Stimulated activated naive CD8-positive, alpha-beta T cell treated with anti-CD3 and anti-CD28 coated beads, Interleukin-15, Interleukin-2, amounts not matched to agents 100 ng/mL and 50 ng/mL, for 24 hours (primary cell): ENCODE data around the gene SGMS1.

Experiments used
- H3K27ac Mint-ChIP-seq: one replicate; pipeline ENCODE4 v1.8.0; 2021; ENCODE audit warnings: mild to moderate bottlenecking, mixed read lengths
- H3K27me3 Mint-ChIP-seq: one replicate; pipeline ENCODE4 v1.8.0; 2021; ENCODE audit warnings: mixed read lengths
- H3K36me3 Mint-ChIP-seq: one replicate; pipeline ENCODE4 v1.8.0; 2021; ENCODE audit warnings: low read depth, mixed read lengths
- H3K4me1 Mint-ChIP-seq: one replicate; pipeline ENCODE4 v1.8.0; 2021; ENCODE audit warnings: low read depth, mixed read lengths
- H3K4me3 Mint-ChIP-seq: one replicate; pipeline ENCODE4 v1.8.0; 2021; ENCODE audit warnings: mild to moderate bottlenecking, mixed read lengths
- H3K9me3 Mint-ChIP-seq: one replicate; pipeline ENCODE4 v1.8.0; 2021; ENCODE audit warnings: mixed read lengths

The SGMS1 gene

GRCh38 chr10:50416181-50416824, 207.5 kb downstream of the SGMS1 start:
- Mint-ChIP-seq H3K27me3 (no peaks in the 10 kb centered on the region), H3K4me3 (no peak overlapping the region), H3K27ac (no peak overlapping the region), H3K4me1 (peaks cover 44% of the 10 kb centered on the region), H3K36me3 (peaks cover 7% of the 10 kb centered on the region), H3K9me3 (no peaks in the 10 kb centered on the region)

- peaks cover 7% of the 10 kb centered on the region for H3K36me3 Mint-ChIP-seq
- peaks cover 43% of the 10 kb centered on the region for H3K4me1 Mint-ChIP-seq
- no peak overlapping the region for H3K4me3 Mint-ChIP-seq
- no peaks in the 10 kb centered on the region for H3K27me3 Mint-ChIP-seq
- no peak overlapping the region for H3K27ac Mint-ChIP-seq
- H3K9me3 Mint-ChIP-seq, result no peaks in the 10 kb centered on the region
Observed at GRCh38 chr10:50415292-50415691, 208.5 kb downstream of the SGMS1 start.

GRCh38 chr10:50410066-50410811, 213.5 kb downstream of the SGMS1 start:
- Mint-ChIP-seq H3K27ac (no peak overlapping the region), H3K4me1 (peaks cover 30% of the 10 kb centered on the region), H3K27me3 (no peaks in the 10 kb centered on the region), H3K36me3 (peaks cover 8% of the 10 kb centered on the region), H3K9me3 (no peaks in the 10 kb centered on the region), H3K4me3 (no peak overlapping the region)

GRCh38 chr10:50407076-50407801, 216.5 kb downstream of the SGMS1 start:
- Mint-ChIP-seq H3K36me3 (peaks cover 16% of the 10 kb centered on the region), H3K27me3 (no peaks in the 10 kb centered on the region), H3K9me3 (no peaks in the 10 kb centered on the region), H3K4me1 (peaks cover 28% of the 10 kb centered on the region), H3K27ac (no peak overlapping the region), H3K4me3 (no peak overlapping the region)

GRCh38 chr10:50406457-50407070, 217.2 kb downstream of the SGMS1 start:
- peaks cover 22% of the 10 kb centered on the region for H3K4me1 Mint-ChIP-seq
- H3K27ac Mint-ChIP-seq, result no peak overlapping the region
- peaks cover 14% of the 10 kb centered on the region for H3K36me3 Mint-ChIP-seq
- no peaks in the 10 kb centered on the region for H3K27me3 Mint-ChIP-seq
- H3K4me3 Mint-ChIP-seq, result no peak overlapping the region
- no peaks in the 10 kb centered on the region for H3K9me3 Mint-ChIP-seq

GRCh38 chr10:50405723-50406122, 218.0 kb downstream of the SGMS1 start:
- Mint-ChIP-seq H3K4me3 (no peak overlapping the region), H3K4me1 (peaks cover 19% of the 10 kb centered on the region), H3K9me3 (no peaks in the 10 kb centered on the region), H3K27me3 (no peaks in the 10 kb centered on the region), H3K36me3 (peaks cover 14% of the 10 kb centered on the region), H3K27ac (no peak overlapping the region)

- H3K27ac Mint-ChIP-seq, result no peak overlapping the region
- peaks cover 10% of the 10 kb centered on the region for H3K36me3 Mint-ChIP-seq
- H3K9me3 Mint-ChIP-seq, result no peaks in the 10 kb centered on the region
- no peak overlapping the region for H3K4me3 Mint-ChIP-seq
- no peaks in the 10 kb centered on the region for H3K27me3 Mint-ChIP-seq
- H3K4me1 Mint-ChIP-seq, result peaks cover 5% of the 10 kb centered on the region
Observed at GRCh38 chr10:50404021-50404773, 219.6 kb downstream of the SGMS1 start.

- peaks cover 3% of the 10 kb centered on the region for H3K4me1 Mint-ChIP-seq
- H3K4me3 Mint-ChIP-seq, result no peak overlapping the region
- no peaks in the 10 kb centered on the region for H3K9me3 Mint-ChIP-seq
- H3K27ac Mint-ChIP-seq, result no peak overlapping the region
- H3K36me3 Mint-ChIP-seq, result peaks cover 10% of the 10 kb centered on the region
- H3K27me3 Mint-ChIP-seq, result no peaks in the 10 kb centered on the region
Observed at GRCh38 chr10:50403074-50403473, 220.7 kb downstream of the SGMS1 start.

GRCh38 chr10:50402466-50402865, 221.3 kb downstream of the SGMS1 start:
- H3K27me3 Mint-ChIP-seq, result no peaks in the 10 kb centered on the region
- H3K4me1 Mint-ChIP-seq, result peaks cover 4% of the 10 kb centered on the region
- no peak overlapping the region for H3K27ac Mint-ChIP-seq
- H3K9me3 Mint-ChIP-seq, result no peaks in the 10 kb centered on the region
- peaks cover 10% of the 10 kb centered on the region for H3K36me3 Mint-ChIP-seq
- H3K4me3 Mint-ChIP-seq, result no peak overlapping the region

- H3K9me3 Mint-ChIP-seq, result no peaks in the 10 kb centered on the region
- H3K4me3 Mint-ChIP-seq, result no peak overlapping the region
- H3K27ac Mint-ChIP-seq, result no peak overlapping the region
- peaks cover 10% of the 10 kb centered on the region for H3K36me3 Mint-ChIP-seq
- H3K27me3 Mint-ChIP-seq, result no peaks in the 10 kb centered on the region
- peaks cover 18% of the 10 kb centered on the region for H3K4me1 Mint-ChIP-seq
Observed at GRCh38 chr10:50400694-50401093, 223.1 kb downstream of the SGMS1 start.

- Mint-ChIP-seq H3K4me1 (peaks cover 36% of the 10 kb centered on the region), H3K4me3 (no peak overlapping the region), H3K36me3 (peaks cover 6% of the 10 kb centered on the region), H3K27me3 (no peaks in the 10 kb centered on the region), H3K9me3 (no peaks in the 10 kb centered on the region), H3K27ac (no peak overlapping the region)
Observed at GRCh38 chr10:50398823-50399222, 224.9 kb downstream of the SGMS1 start.

- peaks cover 5% of the 10 kb centered on the region for H3K36me3 Mint-ChIP-seq
- peaks cover 39% of the 10 kb centered on the region for H3K4me1 Mint-ChIP-seq
- H3K4me3 Mint-ChIP-seq, result no peak overlapping the region
- no peaks in the 10 kb centered on the region for H3K27me3 Mint-ChIP-seq
- no peak overlapping the region for H3K27ac Mint-ChIP-seq
- H3K9me3 Mint-ChIP-seq, result no peaks in the 10 kb centered on the region
Observed at GRCh38 chr10:50398381-50398780, 225.4 kb downstream of the SGMS1 start.

GRCh38 chr10:50397312-50398140, 226.2 kb downstream of the SGMS1 start:
- peaks cover 44% of the 10 kb centered on the region for H3K4me1 Mint-ChIP-seq
- H3K27ac Mint-ChIP-seq, result peak overlapping the region; percentile 29
- H3K27me3 Mint-ChIP-seq, result no peaks in the 10 kb centered on the region
- no peaks in the 10 kb centered on the region for H3K36me3 Mint-ChIP-seq
- H3K4me3 Mint-ChIP-seq, result no peak overlapping the region
- H3K9me3 Mint-ChIP-seq, result no peaks in the 10 kb centered on the region
